Adrenal gland (tissue), 12 donors: Measurements from ENCODE around the gene COMMD1. TPM values are rescaled to one million over a fixed set of nuclear protein-coding genes. Genes with fewer than 3 reads are reported as not detected.
A peak's percentile ranks its signal among the peaks of the same experiment; 100 is the strongest.
"Not testable (repeated sequence)": the region's sequence is repeated elsewhere in the genome, so short reads cannot be mapped to it uniquely, and the experiment has no call there.

Source experiments
- DNase-seq, 7 donors: peaks; one replicate each; pipeline ENCODE4 v3.0.0-alpha.2; 2019 to 2020
- H3K27ac ChIP-seq, 5 donors: fragments of 200-600 bp; sonication (generic) in 4 of 5; 1 replicate in 3 of 5; 2 replicates in 2 of 5; pipeline versions ENCODE4 v1.5.1 to v1.8.0; 2016 to 2020; ENCODE audit warnings: mild to moderate bottlenecking in 1 of 5
- H3K27me3 ChIP-seq: fragments of 200-600 bp; 2 replicates; pipeline ENCODE4 v1.8.0; 2021
- H3K36me3 ChIP-seq, 2 donors: fragments of 200-600 bp; replicated peaks in 1 of 2; 1 replicate in 1 of 2; 2 replicates in 1 of 2; pipeline versions ENCODE4 v1.5.1 to v1.8.0; 2018 to 2022
- H3K4me1 ChIP-seq, 2 donors: fragments of 200-600 bp; replicated peaks in 1 of 2; 1 replicate in 1 of 2; 2 replicates in 1 of 2; pipeline versions ENCODE4 v1.5.1 to v1.8.0; 2018 to 2021
- H3K4me3 ChIP-seq, 4 donors: fragments of 200-600 bp; sonication (generic) in 3 of 4; one replicate each; pipeline ENCODE4 v1.5.1; 2016 to 2018
- H3K9me3 ChIP-seq, 3 donors: fragments of 200-600 bp; sonication (generic) in 1 of 3; replicated peaks in 1 of 3; 1 replicate in 2 of 3; 2 replicates in 1 of 3; pipeline versions ENCODE4 v1.5.1 to v1.8.0; 2016 to 2021
- CTCF ChIP-seq, 6 experiments: fragments of 450-650 bp in 4 of 6; fragments of 200-600 bp in 2 of 6; sonication (generic) in 1 of 6; IDR thresholded peaks; 1 replicate in 5 of 6; 2 replicates in 1 of 6; pipeline versions ENCODE4 v1.5.1 to v1.8.0; 2016 to 2021; ENCODE audit warnings: antibody characterized with exemption in 6 of 6, mild to moderate bottlenecking in 2 of 6, moderate library complexity in 1 of 6
- POLR2A ChIP-seq, 2 donors: fragments of 450-650 bp; IDR thresholded peaks; one replicate each; pipeline ENCODE4 v1.6.1; 2017; ENCODE audit warnings: antibody characterized with exemption in 2 of 2, mild to moderate bottlenecking in 2 of 2, moderate library complexity in 1 of 2
- WGBS, 4 donors: extraction: QIAGEN DNeasy Blood & Tissue Kit in 2 of 4; methylation state at CpG; one replicate each; pipeline versions ENCODE4 v1.1.5 to v1.1.7; 2013 to 2017; 5-methylcytosine and 5-hydroxymethylcytosine counted together
- intact Hi-C, 2 donors: fragments of 100-400 bp; cut with DNase I; formaldehyde crosslinking; loops; one replicate each; pipeline versions ENCODE4 v1.14.1 to v1.15.0; 2022 to 2023
- polyA plus RNA-seq, 3 donors: library from polyadenylated mRNA; stranded (reverse); fragments of 200-250 nt in 2 of 3; fragments of 350-450 nt in 1 of 3; fragmentation: Illumina TruSeq in 1 of 3; extraction: RNeasy Lipid Tissue Mini Kit (QIAGEN cat#74804) in 1 of 3; gene quantifications; one replicate each; pipeline ENCODE4 v1.2.3, GENCODE V29; 2013 to 2014
- total RNA-seq, 9 donors: library from RNA; depleted of rRNA in 4 of 9; stranded (reverse); fragments of >200 nt in 4 of 9; fragments of 120-200 nt in 1 of 9; fragmentation: NEBNext Ultra II Directional in 1 of 9; extraction: Animal tissue kit (Norgen Biotek cat#: 25700) in 1 of 9; gene quantifications; one replicate each; pipeline versions ENCODE4 v1.1.0 to v1.2.4, GENCODE V29; 2013 to 2023
- donor health status: healthy with polysubstance abuse.
- donor health status: Bipolar disorder and iron deficiency.
- donor health status: DM: yes; HTN: yes; CAD: no.
- donor health status: DM: no; HTN: no; CAD: no.
- donor health status: DM: no; HTN: no; CAD: no.
- donor health status: DM: yes; HTN: yes; CAD: no.

Gene COMMD1
- total and polyA plus RNA-seq, 12 donors, result 35.5 to 89.9 (median 55.4) TPM

DNA sequence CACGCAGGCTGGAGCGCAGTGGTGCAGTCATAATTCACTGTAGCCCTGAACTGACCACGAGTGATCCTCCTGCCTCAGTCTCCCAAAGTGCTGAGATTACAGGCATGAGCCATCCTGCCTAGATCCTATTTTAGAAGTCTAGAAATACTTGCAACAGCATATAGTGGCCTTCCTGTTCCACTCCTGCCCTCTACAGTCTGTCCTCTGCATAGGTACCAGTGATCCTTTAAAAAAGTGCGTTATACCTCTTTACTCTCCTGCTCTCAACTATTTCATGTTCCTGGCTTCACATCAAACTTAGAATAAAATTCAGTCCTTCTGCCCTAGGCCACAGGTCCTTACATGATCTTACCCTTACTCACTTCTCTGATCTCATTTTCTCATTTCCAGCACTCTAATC lies 6.0 kb downstream of the COMMD1 start:
- 80 to 95% (median 87%) methylated on average over 4 of the region's 4 CpGs for WGBS, 4 donors
- Histone ChIP-seq H3K36me3 (no peaks in the 10 kb centered on the region), H3K27me3 (no peaks in the 10 kb centered on the region), H3K9me3 (no peaks in the 10 kb centered on the region), H3K4me3 (no peak overlapping the region), H3K4me1 (peaks cover 5 to 15% of the 10 kb centered on the region in 2 donors), H3K27ac (no peak overlapping the region)
- DNase-seq, result no peak
- intact Hi-C loops, result no loop called here
- peak in 4 of 6 experiments; percentile 10 to 16 (median 14) for TF ChIP-seq CTCF (IDR thresholded peaks at IDR 0.05)
- TF ChIP-seq POLR2A (IDR thresholded peaks at IDR 0.05), result no peak

DNA sequence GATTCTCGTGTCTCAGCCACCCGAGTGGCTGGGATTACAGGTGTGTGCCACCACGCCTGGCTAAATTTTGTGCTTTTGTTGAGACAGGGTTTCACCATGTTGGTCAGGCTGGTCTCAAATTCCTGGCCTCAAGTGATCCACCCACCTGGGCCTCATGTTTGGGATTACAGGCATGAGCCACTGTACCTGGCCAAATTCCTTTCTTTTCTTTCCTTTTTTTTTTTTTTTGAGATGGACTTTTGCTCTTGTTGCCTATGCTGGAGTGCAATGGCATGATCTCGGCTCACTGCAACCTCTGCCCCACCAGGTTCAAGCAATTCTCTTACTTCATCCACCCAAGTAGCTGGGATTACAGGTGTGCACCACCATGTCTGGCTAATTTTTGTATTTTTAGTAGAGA lies 9.3 kb downstream of the COMMD1 start:
- H3K4me1 ChIP-seq, H3K4me3 ChIP-seq, H3K36me3 ChIP-seq, H3K27me3 ChIP-seq, DNase-seq, H3K9me3 ChIP-seq, H3K27ac ChIP-seq: not testable (repeated sequence)
- 80 to 97% (median 95%) methylated on average over 4 of the region's 4 CpGs for WGBS, 4 donors
- intact Hi-C loops, result loop anchor here in 1 of 2 donors (5.0 kb wide), 1 partner anchor 498 kb away; no protein-coding TSS in a partner anchor

DNA sequence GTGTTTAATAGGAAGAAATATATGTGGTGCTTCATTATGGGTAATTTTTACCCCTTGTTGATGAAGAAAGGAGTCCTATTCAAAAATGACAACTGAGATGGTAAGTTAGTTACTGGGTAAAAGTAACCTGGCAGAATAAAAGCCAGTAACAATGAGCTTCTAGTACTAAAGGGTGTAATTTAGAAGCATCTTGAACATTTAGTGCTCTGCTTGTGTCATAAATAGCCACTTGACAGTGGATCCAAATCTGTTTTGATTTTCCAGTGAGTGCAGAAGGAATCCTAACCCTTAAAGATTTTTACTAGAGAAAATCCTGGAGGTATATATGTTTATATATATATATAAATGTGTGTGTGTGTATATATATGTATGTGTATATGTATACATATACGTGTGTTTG lies 15.1 kb downstream of the COMMD1 start:
- H3K27me3 ChIP-seq, result no peaks in the 10 kb centered on the region
- TF ChIP-seq CTCF (IDR thresholded peaks at IDR 0.05), result no peak
- H3K4me1 ChIP-seq, result peaks cover 0 to 13% of the 10 kb centered on the region in 2 donors
- H3K4me3 ChIP-seq, result no peak overlapping the region
- no peaks in the 10 kb centered on the region for H3K9me3 ChIP-seq
- no peaks in the 10 kb centered on the region for H3K36me3 ChIP-seq
- no peak for DNase-seq
- no peak overlapping the region for H3K27ac ChIP-seq
- intact Hi-C loops, result no loop called here
- WGBS, 4 donors, result 88 to 100% (median 88%) methylated on average over 1 of the region's 1 CpG

DNA sequence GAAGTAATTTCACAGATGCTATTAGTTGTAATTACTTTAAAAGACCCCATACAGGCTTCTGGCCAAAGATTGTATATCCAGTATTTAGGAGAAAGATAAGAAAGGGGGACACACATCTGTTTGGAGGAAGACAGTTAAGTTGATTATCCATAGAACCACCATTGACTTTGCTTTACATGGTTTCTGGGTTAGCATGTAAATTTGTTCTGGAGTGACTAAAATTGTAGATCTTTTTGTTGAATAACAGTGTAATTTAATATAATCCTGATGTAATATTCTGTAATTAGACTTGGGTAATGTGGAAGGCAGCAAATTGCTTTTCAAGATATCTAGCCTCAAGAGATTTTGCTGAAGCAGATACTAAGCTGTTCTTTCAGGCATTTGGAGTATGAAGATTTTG lies 17.2 kb downstream of the COMMD1 start:
- Histone ChIP-seq H3K27ac (no peak overlapping the region), H3K4me3 (no peak overlapping the region), H3K27me3 (no peaks in the 10 kb centered on the region), H3K9me3 (no peaks in the 10 kb centered on the region), H3K36me3 (no peaks in the 10 kb centered on the region), H3K4me1 (peaks cover 0 to 12% of the 10 kb centered on the region in 2 donors)
- no peak for DNase-seq
- intact Hi-C loops, result no loop called here
- TF ChIP-seq POLR2A (IDR thresholded peaks at IDR 0.05) (no peak), CTCF (IDR thresholded peaks at IDR 0.05) (no peak)

DNA sequence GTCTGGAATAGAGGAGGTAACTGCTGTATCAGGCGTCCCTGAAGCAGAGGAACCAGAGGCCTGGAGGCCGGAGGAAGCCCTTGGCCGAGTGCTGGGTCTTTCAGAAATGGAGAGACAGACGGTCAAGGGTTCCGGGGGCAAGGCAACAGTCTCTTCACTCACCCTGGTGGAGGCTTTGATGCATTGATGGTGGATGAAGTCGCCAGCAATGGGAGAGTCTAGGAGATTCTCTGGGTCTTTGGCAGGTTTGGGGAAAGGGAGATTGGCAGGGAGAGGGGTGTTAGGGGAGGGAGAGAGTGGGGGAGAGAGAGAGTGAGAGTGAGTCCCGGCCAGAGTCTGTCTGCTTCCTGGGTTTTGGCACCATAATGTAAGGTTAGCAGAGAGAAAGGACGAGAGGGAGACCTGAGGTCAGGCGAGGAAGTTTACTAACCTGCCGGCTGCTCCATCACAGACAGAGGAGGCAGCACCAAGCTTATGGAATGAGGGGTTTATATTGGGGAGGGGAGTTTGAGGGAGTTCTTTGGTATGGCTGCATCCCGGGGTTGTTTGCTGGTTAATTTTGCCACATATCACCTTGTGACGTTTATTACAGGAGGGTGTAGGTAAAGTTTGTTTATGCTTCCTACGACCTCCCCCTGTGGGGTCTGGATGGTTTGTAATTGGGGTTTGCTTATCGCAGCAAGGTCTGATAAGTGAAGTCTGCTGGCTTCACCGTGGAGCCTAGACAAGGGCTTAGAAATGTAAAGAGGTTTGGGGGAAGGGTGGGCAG lies 19.6 kb downstream of the COMMD1 start:
- intact Hi-C loops, result no loop called here
- Histone ChIP-seq H3K4me3 (no peak overlapping the region), H3K4me1 (peaks cover 6 to 18% of the 10 kb centered on the region in 2 donors), H3K36me3 (no peaks in the 10 kb centered on the region), H3K9me3 (no peaks in the 10 kb centered on the region), H3K27ac (no peak overlapping the region), H3K27me3 (no peaks in the 10 kb centered on the region)
- no peak for TF ChIP-seq POLR2A (IDR thresholded peaks at IDR 0.05)
- no peak for TF ChIP-seq CTCF (IDR thresholded peaks at IDR 0.05)
- WGBS, 4 donors, result 84 to 89% (median 89%) methylated on average over 15 of the region's 15 CpGs
- no peak for DNase-seq
